Iris pigment epithelial cell (primary cell): ENCODE measurements around the gene BABAM2.

Source experiments
- DNase-seq: peaks from one replicate; pipeline ENCODE4 v3.0.0-alpha.2; 2011; ENCODE audit warnings: low read depth

The BABAM2 gene

DNA sequence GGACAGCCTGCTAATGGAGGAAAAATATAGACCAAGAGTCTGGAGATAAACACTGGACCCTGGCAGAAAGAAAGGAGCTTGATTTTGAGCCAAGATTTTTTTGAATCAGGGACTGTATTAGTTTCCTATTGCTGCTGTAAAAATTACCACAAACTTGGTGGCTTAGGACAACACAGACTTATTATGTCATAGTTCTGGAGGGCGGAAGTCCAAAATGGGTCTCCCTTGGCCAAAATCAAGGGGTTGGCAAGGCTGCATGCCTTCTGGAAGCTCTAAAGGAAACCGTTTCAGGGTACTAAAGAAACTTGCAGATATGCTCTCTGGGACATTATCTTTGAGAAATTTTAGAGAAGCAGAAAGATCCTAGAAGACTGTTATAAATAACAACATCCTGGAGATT, 140.1 kb downstream of the BABAM2 start:
- no peak for DNase-seq

DNA sequence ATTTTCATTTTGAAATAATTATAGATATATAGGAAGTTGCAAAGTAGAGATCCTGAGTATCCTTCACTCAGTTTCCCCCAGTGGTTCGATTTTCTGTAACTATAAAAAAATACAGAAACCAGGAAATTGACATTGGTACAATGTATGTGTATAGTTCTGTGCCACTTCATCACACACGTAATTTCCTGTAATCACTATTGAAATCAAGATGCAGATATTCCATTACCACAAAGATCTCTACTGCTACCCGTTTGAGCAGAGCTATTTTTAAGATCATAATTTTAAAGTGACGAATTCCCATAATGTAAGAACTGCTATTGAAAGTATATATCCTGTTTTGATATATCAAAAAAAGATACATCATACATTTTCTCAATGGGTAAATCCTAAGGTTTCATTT, 142.3 kb downstream of the BABAM2 start:
- no peak for DNase-seq

DNA sequence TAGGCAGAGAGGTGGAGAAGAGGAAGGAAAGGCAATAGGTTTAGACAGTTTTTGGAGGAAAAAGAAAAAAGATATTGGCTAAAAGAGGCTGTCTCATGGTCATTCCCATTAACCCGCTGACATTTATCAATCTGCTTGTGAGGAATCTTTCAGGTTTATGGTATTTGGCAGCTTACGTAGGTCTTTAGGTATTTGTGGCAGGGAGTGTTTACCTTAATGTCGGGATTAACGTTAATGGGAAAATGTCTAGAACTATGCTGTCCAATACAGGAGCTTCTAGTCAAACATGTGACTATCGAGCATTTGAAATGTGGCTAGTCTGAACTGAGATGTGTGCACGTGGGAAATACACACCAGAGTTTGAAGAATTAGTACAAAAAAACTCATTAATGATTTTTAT, 144.2 kb downstream of the BABAM2 start:
- no peak for DNase-seq

DNA sequence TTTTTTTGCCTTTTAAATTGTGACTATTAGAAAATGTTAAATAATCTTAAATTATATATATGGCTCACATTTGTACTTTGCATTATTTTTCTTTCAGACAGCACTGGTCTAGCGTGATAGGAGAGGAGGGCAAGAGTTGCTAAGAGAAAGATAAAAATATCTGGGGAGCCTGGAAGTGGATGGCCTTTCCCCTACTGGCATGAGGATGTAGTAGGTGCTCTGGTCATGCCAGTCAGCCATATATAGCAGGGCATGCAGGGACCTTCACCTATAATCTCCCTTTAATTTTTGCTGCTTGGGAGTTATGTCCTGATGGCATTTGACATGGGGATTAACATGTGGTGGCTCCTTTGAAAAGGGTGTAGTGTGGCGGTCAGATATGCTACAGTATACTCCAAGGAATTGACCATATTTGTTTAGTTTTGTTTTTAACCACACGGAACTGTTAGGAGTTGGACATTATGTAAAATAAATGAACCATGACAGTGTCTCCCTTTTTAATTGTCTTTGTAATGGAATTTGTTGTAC, 144.7 kb downstream of the BABAM2 start:
- no peak for DNase-seq

DNA sequence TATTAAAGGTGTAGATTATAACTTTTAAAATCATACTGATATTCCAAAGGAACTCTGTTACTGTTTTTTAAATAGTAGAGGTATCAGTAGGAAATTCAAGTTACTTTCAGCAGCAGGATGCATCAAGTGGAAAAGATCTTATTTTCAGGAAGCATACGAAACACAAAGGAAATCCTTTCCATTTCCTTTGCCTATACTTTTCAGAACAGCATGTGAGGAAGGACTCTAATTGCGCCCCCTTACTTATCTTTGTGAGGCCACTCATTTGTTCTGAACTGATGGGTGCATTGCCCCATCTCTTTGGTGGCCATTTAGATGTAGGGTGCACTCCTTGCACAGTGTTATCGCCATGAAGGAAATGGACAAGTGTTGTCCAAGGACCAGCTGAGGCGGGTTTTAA, 145.3 kb downstream of the BABAM2 start:
- no peak for DNase-seq

DNA sequence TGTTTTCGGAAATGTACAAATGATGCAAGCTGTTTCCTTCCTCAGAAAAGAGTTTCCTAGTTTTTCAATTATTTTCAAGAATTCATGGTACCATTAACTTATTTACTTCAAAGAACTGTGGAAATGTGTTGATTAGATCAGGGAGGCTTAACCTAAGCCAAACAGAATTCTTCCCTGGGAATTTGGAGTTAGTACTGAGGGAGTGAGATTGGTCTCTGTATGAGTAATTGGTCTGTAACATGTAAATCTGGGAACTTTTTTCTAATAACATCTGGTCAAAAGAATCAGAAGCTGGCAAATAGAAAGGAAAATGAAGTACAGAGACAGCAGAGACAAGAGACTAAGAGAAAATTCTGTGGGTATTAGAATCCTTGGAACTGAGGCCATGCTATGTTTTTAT, 145.8 kb downstream of the BABAM2 start:
- DNase-seq, result peak; percentile 9

DNA sequence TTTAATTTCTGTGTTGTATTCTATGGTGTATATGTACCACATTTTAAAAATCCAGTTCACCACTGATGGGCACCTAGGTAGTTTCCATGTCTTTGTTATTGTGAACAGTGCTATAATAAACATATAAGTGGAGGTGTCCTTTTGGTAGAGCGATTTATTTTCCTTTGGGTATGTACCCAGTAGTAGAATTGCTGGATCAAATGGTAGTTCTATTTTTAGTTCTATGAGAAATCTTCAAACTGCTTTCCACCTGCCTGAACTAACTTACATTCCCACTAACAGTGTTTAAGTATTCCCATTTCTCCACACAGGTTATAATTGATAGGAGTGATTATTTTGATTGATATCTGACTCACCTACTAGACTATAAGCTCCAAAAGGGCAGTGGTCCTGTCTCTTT, 148.2 kb downstream of the BABAM2 start:
- DNase-seq, result no peak

DNA sequence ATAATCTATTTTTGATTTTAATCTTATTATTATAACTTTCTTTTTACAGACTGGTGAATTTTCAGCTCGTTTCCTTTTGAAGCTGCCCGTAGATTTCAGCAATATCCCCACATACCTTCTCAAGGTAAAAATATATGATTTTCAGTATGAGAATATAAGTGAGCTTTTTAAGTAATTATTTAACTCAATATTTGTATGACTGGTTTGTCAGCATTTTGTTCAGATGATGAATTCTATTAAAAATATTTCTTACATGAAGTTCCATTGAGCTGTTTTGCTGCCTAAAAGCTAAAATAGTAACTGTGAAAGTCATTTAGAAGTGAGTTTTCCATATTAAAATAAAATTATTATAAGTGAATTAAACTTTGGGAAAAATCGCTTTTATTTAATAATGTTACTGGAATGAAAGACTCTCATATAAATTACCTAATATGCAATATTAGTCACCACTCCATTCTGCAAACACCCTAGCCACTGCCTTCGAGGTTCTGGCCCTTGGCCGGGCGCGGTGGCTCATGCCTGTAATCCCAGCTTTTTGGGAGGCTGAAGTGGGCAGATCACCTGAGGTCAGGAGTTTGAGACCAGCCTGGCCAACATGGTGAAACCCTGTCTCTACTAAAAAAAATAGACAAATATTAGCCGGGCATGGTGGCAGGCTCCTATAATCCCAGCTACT, 155.3 kb downstream of the BABAM2 start:
- DNase-seq, result peak; percentile 39

DNA sequence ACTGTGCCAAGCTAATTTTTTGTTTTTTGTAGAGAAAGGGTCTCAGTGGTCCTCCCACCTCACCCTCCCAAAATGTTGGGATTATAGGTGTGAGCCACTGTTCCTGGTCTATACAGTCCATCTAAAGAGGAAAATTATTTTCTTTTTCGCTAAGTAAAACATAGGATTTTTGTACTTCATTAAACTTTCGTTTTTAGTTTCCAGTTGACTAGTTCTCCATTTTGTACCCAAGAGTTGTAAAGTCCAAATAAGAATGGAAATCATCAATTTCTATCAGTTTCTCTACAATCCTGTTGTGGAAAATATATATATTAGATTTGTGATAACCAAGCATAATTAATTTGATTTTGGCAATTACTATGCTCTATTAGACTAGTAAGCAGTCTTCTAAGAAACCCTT, 156.4 kb downstream of the BABAM2 start:
- no peak for DNase-seq

DNA sequence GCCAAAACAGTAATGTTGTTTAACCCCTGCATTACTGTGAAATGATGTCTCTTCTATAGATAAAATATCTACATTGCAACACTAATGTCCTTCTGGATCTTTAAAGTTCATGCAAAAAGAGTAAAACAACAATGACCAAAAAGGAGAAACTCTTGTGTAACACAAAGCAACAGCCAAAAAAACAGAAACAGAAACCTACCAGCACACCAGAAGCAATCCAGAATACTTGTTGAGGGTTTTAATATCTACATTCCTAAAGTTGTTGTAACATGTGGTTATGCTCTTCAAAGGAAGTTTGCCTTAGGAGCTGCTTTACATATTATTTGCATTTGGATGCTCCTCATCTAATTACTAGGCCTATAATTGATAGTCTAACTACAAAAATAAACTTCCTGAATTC, 157.2 kb downstream of the BABAM2 start:
- peak; percentile 92 for DNase-seq

DNA sequence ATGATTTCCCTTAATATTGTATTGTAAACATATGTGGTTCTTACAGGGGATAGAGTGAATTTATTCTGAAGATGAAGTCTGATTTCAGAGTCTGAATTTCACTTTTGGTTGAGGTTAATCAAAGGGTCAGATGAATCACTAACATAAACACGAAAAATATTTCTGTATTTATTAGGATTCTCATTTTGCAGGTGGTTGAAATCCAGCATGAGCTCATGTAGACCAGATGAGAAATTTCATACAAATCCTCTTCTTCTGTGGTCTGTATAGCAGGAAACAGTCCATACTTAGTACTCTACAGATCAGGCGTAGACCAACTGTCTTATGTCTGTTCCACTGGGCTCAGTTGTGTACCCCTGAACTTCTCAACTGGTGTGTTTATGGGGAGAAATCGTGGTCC, 157.8 kb downstream of the BABAM2 start:
- DNase-seq, result peak; percentile 83

DNA sequence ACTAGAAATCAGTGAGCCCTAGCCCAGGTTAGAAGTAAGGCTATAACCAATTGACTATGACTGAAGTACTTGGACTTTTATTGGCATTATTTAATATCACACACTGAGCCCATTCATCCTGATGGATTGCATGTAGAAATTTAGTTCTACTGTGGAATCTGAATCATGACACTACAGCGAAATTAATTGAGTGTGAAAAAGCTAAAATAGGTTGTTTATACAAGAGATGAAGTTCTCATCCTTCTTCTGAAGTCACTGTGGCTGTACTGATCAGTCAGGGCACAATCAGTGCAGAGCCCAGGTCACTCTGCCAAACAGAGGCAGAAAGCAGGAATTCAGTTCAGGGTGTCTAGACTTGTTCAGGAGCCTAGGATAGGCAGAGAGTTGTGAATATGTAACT, 158.9 kb downstream of the BABAM2 start:
- no peak for DNase-seq

DNA sequence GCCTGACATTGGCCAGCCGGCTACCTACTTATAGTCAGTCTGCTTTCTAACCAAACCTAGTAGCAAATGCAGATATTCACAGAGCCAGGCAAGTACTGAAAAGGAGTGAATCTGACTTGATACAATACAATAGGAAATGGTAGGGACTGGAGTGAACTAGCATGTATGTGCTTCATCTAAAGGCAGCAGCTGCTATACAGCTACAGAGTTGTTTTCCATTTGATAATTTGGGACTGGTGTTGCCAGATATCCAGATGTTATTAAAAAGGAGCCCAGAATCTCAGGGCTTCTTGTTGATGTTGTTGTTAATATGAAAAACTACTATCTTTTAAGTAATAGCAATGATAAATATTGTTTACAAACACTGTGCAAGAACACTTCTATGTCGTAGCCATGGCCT, 159.4 kb downstream of the BABAM2 start:
- no peak for DNase-seq

DNA sequence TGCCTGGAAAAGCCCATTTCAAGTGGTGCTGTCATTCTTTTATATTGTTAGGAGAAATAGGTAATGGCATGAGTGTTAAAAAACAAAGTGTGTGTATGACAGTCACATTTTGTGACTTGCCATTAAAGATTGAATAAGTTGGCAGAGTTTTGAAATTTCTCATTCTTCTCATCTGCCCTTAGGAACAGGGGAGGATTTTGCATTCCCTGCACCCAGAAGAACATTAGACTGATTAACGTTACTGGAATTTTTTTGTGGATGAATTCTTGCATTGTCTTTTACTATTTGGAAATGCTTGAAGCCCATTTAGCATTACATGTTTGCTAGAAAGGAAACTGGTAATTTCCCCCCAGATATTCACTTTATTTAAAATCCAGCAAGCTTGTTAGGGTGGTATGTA, 162.2 kb downstream of the BABAM2 start:
- peak; percentile 27 for DNase-seq

DNA sequence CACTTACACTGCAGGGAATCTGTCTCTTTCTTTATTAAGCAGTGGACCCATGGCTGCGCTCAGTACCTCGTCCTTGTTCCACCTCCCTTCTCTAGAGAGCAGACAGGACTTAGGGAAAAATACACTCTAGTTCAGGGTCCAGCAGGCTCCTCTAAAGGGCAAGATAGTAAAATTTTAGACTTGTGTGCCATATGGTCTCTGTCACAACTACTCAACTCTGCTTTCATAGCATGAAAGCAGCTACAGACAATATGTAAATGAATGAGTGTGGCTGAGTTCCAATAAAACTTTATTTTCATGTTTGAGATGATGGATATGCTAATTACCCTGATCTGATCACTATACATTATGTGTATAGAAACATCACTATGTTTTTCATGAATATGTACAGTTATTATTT, 163.1 kb downstream of the BABAM2 start:
- DNase-seq, result no peak

DNA sequence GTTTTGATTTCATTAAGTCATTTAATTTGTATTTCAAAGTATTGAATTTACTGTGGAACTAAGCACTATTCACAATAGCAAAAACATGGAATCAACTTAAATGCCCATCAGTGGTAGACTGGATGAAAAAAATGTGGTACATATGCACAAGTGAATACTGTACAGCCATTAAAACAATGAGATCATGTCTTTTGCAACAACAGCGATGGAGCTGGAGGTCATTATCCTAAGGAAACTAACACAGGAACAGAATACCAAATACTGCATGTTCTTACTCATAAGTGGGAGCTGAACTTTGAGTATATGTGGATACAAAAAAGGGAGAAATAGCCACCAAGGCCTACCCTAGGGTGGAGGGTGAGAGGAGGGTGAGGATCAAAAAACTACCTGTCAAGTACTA, 164.4 kb downstream of the BABAM2 start:
- peak; percentile 32 for DNase-seq

DNA sequence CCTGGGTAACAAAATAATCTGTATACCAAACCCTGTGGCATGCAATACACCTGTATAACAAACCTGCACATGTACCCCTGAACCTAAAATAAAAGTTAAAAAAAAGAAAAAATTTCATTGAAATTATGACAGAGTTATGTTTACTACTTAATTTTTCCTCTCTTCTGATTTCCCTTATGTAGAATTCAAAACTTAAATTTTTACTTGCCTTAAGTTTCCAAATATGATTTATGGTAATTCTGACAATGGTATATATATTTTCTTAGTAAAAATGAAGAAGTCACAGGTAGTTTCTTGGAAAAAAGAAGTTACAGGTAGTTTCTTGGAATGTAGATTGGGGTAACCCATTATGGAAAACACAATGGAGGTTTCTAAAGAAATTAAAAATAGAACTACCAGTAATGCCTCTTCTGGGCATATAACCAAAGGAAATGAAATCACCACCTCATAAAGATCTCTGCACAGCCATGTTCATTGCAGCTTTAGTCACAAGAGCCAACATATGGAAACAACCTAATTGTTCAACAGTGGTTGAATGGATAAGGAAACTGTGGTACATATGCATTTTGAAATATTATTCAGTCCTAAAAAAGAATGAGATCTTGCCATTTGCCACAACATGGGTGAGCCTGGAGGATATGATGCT, 164.9 kb downstream of the BABAM2 start:
- DNase-seq, result peak; percentile 15

DNA sequence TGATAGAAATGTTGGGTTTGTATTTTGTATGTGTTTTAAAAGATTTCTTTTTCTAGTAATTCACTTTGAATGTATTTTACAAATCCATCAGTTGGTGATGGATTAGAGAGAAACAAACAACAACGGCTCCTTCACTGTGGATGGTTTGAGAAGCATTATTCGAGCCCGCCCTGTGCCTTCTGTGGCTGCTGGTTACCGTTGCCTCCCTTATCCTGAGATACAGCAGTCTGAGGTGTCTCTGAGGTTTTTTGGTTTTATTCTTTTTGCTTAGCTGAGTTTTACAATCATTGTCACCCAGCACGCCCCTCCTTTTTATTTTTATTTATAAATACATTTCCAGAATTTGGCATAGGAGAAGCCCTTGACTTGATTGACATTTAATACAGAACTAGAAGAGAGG, 168.3 kb downstream of the BABAM2 start:
- DNase-seq, result no peak

DNA sequence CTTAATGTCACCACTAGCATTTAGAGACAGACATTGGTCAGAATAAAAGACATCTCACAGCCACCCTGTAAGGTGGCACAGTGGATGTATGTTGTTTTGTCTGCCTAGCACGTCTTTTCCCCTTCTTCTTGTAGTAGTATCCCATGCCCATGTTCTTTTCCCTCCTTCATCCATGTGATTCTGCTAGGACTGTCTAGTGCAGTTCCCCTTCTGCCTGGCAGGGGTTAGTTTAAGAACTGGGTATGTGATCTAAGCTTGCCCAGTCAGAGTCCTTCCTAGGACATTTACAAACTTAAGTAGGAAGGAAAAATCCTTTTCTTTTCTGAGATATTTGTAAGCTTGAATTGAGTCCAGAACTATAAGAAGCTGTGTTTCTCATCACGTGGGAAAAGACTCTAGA, 172.3 kb downstream of the BABAM2 start:
- DNase-seq, result no peak

DNA sequence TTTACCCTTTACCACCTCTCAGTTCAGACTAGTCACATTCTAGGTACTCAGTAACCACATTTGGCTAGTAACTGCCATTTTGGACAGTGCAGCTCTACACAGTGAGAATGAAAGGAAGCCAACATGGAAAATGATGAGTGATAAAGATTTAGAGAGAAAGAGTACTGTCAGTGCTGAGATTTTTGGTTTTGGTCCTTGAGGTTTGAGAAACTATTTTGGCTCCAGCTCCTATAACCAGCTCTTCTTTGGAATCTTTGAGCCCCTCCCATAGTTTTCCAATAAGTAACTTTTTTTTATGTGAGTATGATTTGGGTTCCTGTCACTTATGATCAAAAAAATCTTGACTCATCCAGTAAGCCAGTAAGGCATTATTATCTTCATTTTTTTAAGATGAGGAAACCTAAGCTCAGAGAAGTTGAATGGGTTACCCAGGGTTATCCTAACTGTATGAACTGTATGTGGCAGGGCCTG, 173.0 kb downstream of the BABAM2 start:
- peak; percentile 22 for DNase-seq

DNA sequence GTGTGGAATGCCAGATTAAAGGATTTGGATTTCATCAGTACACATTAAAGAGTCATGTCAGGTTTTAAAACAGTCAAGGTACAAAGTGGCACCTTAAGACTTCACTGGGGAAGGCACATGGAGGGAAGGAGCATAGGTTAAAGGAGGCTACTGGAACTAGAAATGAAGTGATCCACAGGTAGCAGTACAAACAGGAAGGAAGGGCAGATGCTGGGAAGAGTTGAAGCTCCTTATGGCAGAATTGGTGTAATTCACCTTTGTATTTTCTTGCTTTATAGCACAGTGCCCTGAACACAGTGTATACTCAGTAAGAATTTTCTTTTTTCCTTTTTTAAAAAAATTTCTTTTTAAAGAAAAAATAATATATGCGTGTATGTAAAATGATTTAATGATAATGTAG, 177.1 kb downstream of the BABAM2 start:
- DNase-seq, result no peak

DNA sequence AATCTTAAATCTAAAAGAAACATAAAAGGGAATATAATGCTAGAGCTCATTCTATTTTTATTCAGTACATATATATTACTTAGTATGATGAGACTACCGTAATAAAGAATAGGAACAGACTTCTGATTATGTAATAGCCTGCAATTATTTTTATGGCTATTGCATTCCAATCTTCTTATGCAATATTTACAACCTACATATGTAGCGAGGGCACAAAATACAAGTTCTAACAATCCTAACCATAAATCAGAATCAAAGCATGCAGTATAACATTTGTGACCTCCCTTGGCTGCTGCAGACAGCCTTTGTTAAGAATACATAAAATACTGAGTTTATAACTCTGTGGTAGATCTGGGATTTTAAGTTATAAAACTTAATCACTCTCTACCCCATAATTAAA, 177.6 kb downstream of the BABAM2 start:
- DNase-seq, result no peak

DNA sequence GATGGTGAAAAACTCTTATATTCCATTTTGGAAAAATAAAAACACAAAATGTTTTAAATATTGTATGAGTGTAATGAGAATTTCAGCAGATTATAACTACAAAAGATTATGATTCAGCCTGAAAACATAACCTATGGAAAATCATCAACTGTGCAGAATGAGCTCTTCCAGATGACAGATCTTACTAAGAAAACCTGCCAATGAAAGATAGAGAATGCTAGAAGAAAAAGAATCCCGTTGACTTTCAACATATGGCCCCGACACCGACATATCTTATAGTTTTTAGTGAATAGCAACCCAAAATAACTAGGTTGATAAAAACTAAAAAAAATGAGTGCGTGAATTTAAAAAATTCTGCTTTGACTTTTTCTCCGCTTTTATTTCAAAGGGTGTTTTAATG, 178.0 kb downstream of the BABAM2 start:
- DNase-seq, result no peak

DNA sequence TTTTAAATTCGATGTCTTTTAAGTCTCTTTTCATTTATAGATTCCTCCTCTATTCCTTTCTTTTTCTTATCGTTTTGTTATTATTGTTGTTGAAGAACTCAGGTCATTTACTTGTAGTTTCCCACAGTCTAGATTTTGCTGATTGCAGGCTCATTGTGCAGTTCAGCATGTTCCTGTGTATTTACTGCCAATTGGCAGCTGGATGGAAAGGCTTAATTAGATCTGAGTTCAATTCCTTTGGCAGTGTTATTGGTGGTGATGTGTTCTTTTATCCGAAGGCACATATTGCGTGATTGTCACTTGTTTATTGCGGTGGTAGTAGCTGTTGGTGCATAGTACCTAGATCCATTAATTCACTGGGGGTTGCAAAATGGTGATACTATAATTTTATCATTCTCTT, 180.7 kb downstream of the BABAM2 start:
- DNase-seq, result no peak
